Tibial nerve (tissue), 4 donors: ENCODE results near the gene FRY.

Experiments
- EP300 ChIP-seq, 2 donors: sonication (generic); formaldehyde crosslinking; IDR thresholded peaks; one replicate each; pipeline ENCODE4 v1.6.1; 2017; ENCODE audit warnings: antibody characterized with exemption in 2 of 2, mild to moderate bottlenecking in 1 of 2
- POLR2A ChIP-seq, 2 donors: fragments of 450-650 bp; IDR thresholded peaks; one replicate each; pipeline ENCODE4 v1.6.1; 2017; ENCODE audit warnings: antibody characterized with exemption in 2 of 2, mild to moderate bottlenecking in 2 of 2, moderate library complexity in 2 of 2
- TF ChIP-seq, protein P1 (sequence below), 5 experiments: fragments of 200-600 bp in 3 of 5; fragments of 450-650 bp in 2 of 5; sonication (generic) in 3 of 5; IDR thresholded peaks; one replicate each; pipeline ENCODE4 v1.5.1; 2016 to 2019; ENCODE audit warnings: antibody characterized with exemption in 5 of 5, mild to moderate bottlenecking in 3 of 5, moderate library complexity in 2 of 5

- TF ChIP-seq POLR2A (IDR thresholded peaks at IDR 0.05) (no peak), EP300 (IDR thresholded peaks at IDR 0.05) (no peak)
- TF ChIP-seq, protein P1, sequence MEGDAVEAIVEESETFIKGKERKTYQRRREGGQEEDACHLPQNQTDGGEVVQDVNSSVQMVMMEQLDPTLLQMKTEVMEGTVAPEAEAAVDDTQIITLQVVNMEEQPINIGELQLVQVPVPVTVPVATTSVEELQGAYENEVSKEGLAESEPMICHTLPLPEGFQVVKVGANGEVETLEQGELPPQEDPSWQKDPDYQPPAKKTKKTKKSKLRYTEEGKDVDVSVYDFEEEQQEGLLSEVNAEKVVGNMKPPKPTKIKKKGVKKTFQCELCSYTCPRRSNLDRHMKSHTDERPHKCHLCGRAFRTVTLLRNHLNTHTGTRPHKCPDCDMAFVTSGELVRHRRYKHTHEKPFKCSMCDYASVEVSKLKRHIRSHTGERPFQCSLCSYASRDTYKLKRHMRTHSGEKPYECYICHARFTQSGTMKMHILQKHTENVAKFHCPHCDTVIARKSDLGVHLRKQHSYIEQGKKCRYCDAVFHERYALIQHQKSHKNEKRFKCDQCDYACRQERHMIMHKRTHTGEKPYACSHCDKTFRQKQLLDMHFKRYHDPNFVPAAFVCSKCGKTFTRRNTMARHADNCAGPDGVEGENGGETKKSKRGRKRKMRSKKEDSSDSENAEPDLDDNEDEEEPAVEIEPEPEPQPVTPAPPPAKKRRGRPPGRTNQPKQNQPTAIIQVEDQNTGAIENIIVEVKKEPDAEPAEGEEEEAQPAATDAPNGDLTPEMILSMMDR (IDR thresholded peaks at IDR 0.05) = no peak
These were observed 231.0 kb downstream of the FRY start for GRCh38 chr13:32262619-32263018.
